Measurements from ENCODE around the gene TAS2R4.

TAS2R4 gene

DNA sequence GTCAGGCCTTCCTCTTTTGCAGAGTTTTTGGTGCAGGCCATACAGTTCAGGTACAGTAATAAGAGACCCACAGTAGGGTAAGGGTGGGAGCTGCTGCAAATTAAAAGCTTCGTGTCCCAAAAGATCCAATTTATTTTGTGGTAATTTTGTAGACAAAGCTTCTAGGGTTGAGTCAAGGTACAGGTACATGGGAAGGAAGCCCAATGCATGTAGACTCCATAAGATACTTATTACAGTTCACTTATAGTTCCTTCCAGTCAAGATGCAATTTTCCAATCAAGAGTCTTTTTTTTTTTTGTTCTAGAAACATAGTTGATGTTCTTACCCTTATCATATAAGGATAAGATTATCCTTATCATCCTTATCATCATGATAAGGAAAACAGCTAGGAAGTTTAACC, at the start of gene TAS2R4:
TSS of gene TAS2R4 (plus strand) at position 301 of the 400 bp plus-strand sequence. CDS start 1,815 bp downstream, outside the sequence.
- TF ChIP-seq, protein P1, sequence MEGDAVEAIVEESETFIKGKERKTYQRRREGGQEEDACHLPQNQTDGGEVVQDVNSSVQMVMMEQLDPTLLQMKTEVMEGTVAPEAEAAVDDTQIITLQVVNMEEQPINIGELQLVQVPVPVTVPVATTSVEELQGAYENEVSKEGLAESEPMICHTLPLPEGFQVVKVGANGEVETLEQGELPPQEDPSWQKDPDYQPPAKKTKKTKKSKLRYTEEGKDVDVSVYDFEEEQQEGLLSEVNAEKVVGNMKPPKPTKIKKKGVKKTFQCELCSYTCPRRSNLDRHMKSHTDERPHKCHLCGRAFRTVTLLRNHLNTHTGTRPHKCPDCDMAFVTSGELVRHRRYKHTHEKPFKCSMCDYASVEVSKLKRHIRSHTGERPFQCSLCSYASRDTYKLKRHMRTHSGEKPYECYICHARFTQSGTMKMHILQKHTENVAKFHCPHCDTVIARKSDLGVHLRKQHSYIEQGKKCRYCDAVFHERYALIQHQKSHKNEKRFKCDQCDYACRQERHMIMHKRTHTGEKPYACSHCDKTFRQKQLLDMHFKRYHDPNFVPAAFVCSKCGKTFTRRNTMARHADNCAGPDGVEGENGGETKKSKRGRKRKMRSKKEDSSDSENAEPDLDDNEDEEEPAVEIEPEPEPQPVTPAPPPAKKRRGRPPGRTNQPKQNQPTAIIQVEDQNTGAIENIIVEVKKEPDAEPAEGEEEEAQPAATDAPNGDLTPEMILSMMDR (IDR thresholded peaks at IDR 0.05; ENCODE audit: extremely low read depth, missing control alignments) = no peak
- no peak for DNase-seq (ENCODE audit: low spot score)

- DNase-seq (ENCODE audit: low spot score) = no peak
- TF ChIP-seq, protein P1 (IDR thresholded peaks at IDR 0.05; ENCODE audit: extremely low read depth, missing control alignments) = no peak
Measured at GRCh38 chr7:141729020-141729419, 47.5 kb upstream of the TAS2R4 start.

DNA sequence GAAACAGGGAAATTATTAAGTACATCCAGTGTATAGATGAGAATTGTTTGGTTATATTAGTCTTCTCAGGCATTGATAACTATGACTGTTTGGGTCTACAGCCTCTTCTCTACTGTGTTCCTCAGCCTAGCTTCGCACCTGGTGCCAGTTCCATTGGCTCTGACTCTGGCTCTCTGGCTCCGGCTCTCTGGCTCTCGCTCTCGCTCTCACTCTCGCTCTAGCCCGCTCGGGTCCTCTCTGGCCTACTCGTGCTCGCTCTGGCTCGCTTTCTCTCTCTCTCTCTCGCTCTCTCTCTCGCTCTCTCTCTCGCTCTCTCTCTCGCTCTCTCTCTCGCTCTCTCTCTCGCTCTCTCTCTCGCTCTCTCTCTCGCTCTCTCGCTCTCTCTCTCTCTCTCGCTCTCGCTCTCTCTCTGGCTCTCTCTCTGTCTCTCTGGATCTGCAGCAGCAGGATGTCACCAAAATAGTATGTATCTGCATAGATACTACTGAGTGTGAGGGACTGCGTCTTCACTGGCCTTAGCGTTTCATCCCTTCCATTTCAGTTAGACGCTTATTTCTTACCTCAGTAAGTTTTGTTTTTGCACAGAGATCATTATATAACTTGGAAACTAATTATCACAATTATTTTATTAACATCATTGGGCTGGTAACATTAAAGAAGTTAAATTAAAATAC, 44.9 kb upstream of the TAS2R4 start:
- TF ChIP-seq, protein P1 (IDR thresholded peaks at IDR 0.05; ENCODE audit: extremely low read depth, missing control alignments) = no peak
- DNase-seq (ENCODE audit: low spot score) = no peak

GRCh38 chr7:141737118-141737835, 39.2 kb upstream of the TAS2R4 start:
- DNase-seq (ENCODE audit: low spot score) = no peak

DNA sequence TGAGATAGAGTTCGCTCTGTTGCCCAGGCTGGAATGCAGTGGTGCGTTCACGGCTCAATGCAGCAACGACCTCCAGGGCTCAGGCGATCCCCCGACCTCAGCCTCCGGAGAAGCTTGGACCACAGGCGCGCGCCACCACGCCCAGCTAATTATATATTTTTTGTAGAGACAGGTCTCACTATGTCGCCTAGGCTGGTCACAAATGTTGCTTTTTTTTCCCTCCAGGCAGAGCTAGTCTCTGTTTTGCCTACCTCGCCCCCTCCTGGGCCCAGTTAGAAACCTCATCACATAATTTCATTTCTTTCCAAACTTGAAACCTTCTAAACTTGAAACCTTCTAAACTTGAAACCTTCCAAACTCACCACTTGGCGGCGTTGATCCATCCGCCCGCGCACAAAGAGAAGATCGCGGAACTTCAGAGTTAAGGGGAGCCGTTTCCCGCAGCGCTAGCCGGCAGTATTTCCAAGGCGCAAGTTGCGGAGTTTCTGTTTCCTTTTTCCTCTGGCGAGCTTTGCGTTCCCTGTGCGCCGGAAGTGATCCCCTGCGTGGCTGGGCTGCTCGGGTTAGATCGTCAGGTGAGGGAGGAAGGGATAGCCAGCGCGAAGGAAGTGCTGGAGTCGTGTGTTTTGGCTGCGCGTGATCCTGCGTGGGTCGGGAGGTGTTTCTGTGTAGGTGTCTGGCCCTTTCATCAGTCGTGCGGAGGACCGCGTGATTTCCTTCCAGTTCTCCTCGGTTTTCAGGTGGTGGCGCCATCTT, 38.5 kb upstream of the TAS2R4 start, which contains the start of gene SSBP1:
TSS of gene SSBP1 (plus strand) at position 523 of the 756 bp plus-strand sequence. CDS start 809 bp downstream, outside the sequence.
- TF ChIP-seq, protein P1 (IDR thresholded peaks at IDR 0.05; ENCODE audit: extremely low read depth, missing control alignments) = peak; percentile 55
- peak; percentile 81 for DNase-seq (ENCODE audit: low spot score)

More at GRCh38 chr7:141737118-141737835, 39.2 kb upstream of the TAS2R4 start:
- TF ChIP-seq, protein P1 (IDR thresholded peaks at IDR 0.05; ENCODE audit: extremely low read depth, missing control alignments) = no peak

GRCh38 chr7:141738592-141739013, 37.9 kb upstream of the TAS2R4 start:
- DNase-seq (ENCODE audit: low spot score) = no peak

More at GRCh38 chr7:141738592-141739013, 37.9 kb upstream of the TAS2R4 start:
- TF ChIP-seq, protein P1 (IDR thresholded peaks at IDR 0.05; ENCODE audit: extremely low read depth, missing control alignments) = no peak
